A549 (cell line): ENCODE results near the gene HSD11B1. TPM values are rescaled to one million over a fixed set of nuclear protein-coding genes. Genes with fewer than 3 reads are reported as not detected.

ENCODE experiments used
- ATAC-seq, 2 experiments: fragments of 200-7000 bp in 1 of 2; fragments of >200 bp in 1 of 2; cut with Nextera tagmentation in 1 of 2; cut with Tn5 transposase in 1 of 2; 3 replicates each; pipeline versions ENCODE4 v1.8.0 to v1.9.1; 2018 to 2020; ENCODE audit warnings: mild to moderate bottlenecking in 1 of 2, moderate library complexity in 1 of 2
- CTCF ChIA-PET: fragments of 300-600 bp; sonication (Branson Sonifier 250); formaldehyde crosslinking; extraction: SDS; loops from one replicate; lab custom pipeline; 2021; ENCODE audit warnings: antibody characterized with exemption, inconsistent platforms; lab: Yijun Ruan, JAX
- POLR2A ChIA-PET: fragments of 350-600 bp; formaldehyde crosslinking; extraction: SDS; loops from one replicate; lab custom pipeline; 2021; ENCODE audit warnings: antibody characterized with exemption, inconsistent platforms; lab: Yijun Ruan, JAX
- DNase-seq, 2 experiments: peaks; one replicate each; pipeline versions ENCODE4 v3.0.0 to v3.0.0-alpha.2; 2011 to 2016; ENCODE audit warnings: low read depth in 1 of 2, low spot score in 1 of 2
- FAIRE-seq: peaks from 2 replicates; lab custom pipeline; 2011; peaks lifted over from hg19 to GRCh38; lab: Jason Lieb, UNC
- H3K27ac ChIP-seq, 2 experiments: fragments of >200 bp; sonication (Bioruptor Twin); formaldehyde crosslinking; 3 replicates each; pipeline ENCODE4 v1.5.1; 2016 to 2017
- H3K4me1 ChIP-seq: fragments of >200 bp; sonication (Bioruptor Twin); formaldehyde crosslinking; 3 replicates; pipeline ENCODE4 v1.6.1; 2016
- H3K4me2 ChIP-seq: fragments of >200 bp; sonication (Bioruptor Twin); formaldehyde crosslinking; 3 replicates; pipeline ENCODE4 v1.6.1; 2016
- H3K4me3 ChIP-seq: fragments of >200 bp; sonication (Bioruptor Twin); formaldehyde crosslinking; 3 replicates; pipeline ENCODE4 v1.5.1; 2016
- H3K9me3 ChIP-seq: fragments of >200 bp; sonication (Bioruptor Twin); formaldehyde crosslinking; 3 replicates; pipeline ENCODE4 v1.6.1; 2016
- CEBPB ChIP-seq, 2 experiments: fragments of >200 bp in 1 of 2; sonication (Bioruptor Twin) in 1 of 2; formaldehyde crosslinking in 1 of 2; IDR thresholded peaks; 2 replicates each; pipeline ENCODE4 v1.6.1; 2012 to 2016
- E2F6 ChIP-seq: IDR thresholded peaks from 2 replicates; pipeline ENCODE4 v1.6.1; 2012; ENCODE audit warnings: low read depth, borderline replicate concordance
- EHMT2 ChIP-seq: fragments of 200-600 bp; sonication (generic); IDR thresholded peaks from 2 replicates; pipeline ENCODE4 v1.6.1; 2016; ENCODE audit warnings: antibody characterized with exemption, low read depth, mild to moderate bottlenecking, moderate library complexity
- ESRRA ChIP-seq: fragments of 150-350 bp; IDR thresholded peaks from 2 replicates; pipeline ENCODE4 v1.6.1; 2014; ENCODE audit warnings: mild to moderate bottlenecking, low read length, borderline replicate concordance
- FOSB ChIP-seq: fragments of 250-450 bp; sonication (Bioruptor Pico); IDR thresholded peaks from 2 replicates; pipeline ENCODE4 v1.5.0; 2020; ENCODE audit warnings: mild to moderate bottlenecking, moderate library complexity
- FOSL2 ChIP-seq, 2 experiments: fragments of 450-650 bp in 1 of 2; fragments of >200 bp in 1 of 2; sonication (Bioruptor Twin) in 1 of 2; formaldehyde crosslinking; IDR thresholded peaks; 2 replicates each; pipeline versions ENCODE4 v1.5.0 to v1.6.1; 2016 to 2020; ENCODE audit warnings: mild to moderate bottlenecking in 1 of 2, moderate library complexity in 1 of 2
- FOXS1 ChIP-seq: fragments of 250-450 bp; sonication (Bioruptor Pico); IDR thresholded peaks from 2 replicates; pipeline ENCODE4 v1.5.0; 2020; ENCODE audit warnings: mild to moderate bottlenecking, moderate library complexity
- HDAC2 ChIP-seq: fragments of 200-600 bp; sonication (generic); IDR thresholded peaks from 2 replicates; pipeline ENCODE4 v1.6.1; 2016
- HMGXB4 ChIP-seq: fragments of 250-450 bp; sonication (Bioruptor Pico); IDR thresholded peaks from 2 replicates; pipeline ENCODE4 v1.5.0; 2021; ENCODE audit warnings: mild to moderate bottlenecking, moderate library complexity, borderline replicate concordance
- HOXB5 ChIP-seq: fragments of 250-450 bp; sonication (Bioruptor Pico); IDR thresholded peaks from 2 replicates; pipeline ENCODE4 v1.5.0; 2020; ENCODE audit warnings: mild to moderate bottlenecking, moderate library complexity
- KDM1A ChIP-seq: fragments of 200-600 bp; sonication (generic); IDR thresholded peaks from 2 replicates; pipeline ENCODE4 v1.6.1; 2016; ENCODE audit warnings: low read depth, mild to moderate bottlenecking
- KDM5A ChIP-seq: fragments of 200-600 bp; sonication (generic); IDR thresholded peaks from 2 replicates; pipeline ENCODE4 v1.6.1; 2016; ENCODE audit warnings: antibody characterized with exemption, mild to moderate bottlenecking
- MAFK ChIP-seq: fragments of 450-650 bp; IDR thresholded peaks from 2 replicates; pipeline ENCODE4 v1.6.1; 2014; ENCODE audit not compliant: partially characterized antibody
- MAZ ChIP-seq: fragments of 150-350 bp; IDR thresholded peaks from 2 replicates; pipeline ENCODE4 v1.6.1; 2014; ENCODE audit warnings: antibody characterized with exemption, low read depth, low read length, borderline replicate concordance
- MYC ChIP-seq: IDR thresholded peaks from 2 replicates; pipeline ENCODE4 v1.6.1; 2012; ENCODE audit warnings: mild to moderate bottlenecking, inconsistent platforms, low read length, improper control_type of control experiment, borderline replicate concordance
- NPAS2 ChIP-seq: fragments of 250-450 bp; sonication (Bioruptor Pico); IDR thresholded peaks from 2 replicates; pipeline ENCODE4 v1.8.0; 2022; ENCODE audit warnings: mild to moderate bottlenecking, moderate library complexity, borderline replicate concordance
- POLR2A ChIP-seq: IDR thresholded peaks from 2 replicates; pipeline ENCODE4 v1.6.1; 2012; ENCODE audit warnings: mild to moderate bottlenecking, low read length
- RAD21 ChIP-seq, 2 experiments: fragments of >200 bp in 1 of 2; sonication (Bioruptor Twin) in 1 of 2; formaldehyde crosslinking in 1 of 2; IDR thresholded peaks in 1 of 2; conservative IDR thresholded peaks in 1 of 2; 2 replicates in 1 of 2; 3 replicates in 1 of 2; pipeline ENCODE4 v1.6.1; 2012 to 2018; ENCODE audit warnings: inconsistent platforms in 1 of 2
- RARB ChIP-seq: fragments of 250-450 bp; sonication (Bioruptor Pico); IDR thresholded peaks from 2 replicates; pipeline ENCODE4 v1.8.0; 2021; ENCODE audit warnings: mild to moderate bottlenecking, moderate library complexity
- SMC3 ChIP-seq: fragments of >200 bp; sonication (Bioruptor Twin); formaldehyde crosslinking; IDR thresholded peaks from 3 replicates; pipeline ENCODE4 v1.6.1; 2018; ENCODE audit warnings: inconsistent platforms
- SREBF2 ChIP-seq: fragments of 450-650 bp; IDR thresholded peaks from 2 replicates; pipeline ENCODE4 v1.6.1; 2014; ENCODE audit warnings: mild to moderate bottlenecking, moderate library complexity
- TFCP2L1 ChIP-seq: fragments of 250-450 bp; sonication (Bioruptor Pico); IDR thresholded peaks from 2 replicates; pipeline ENCODE4 v1.5.0; 2021; ENCODE audit warnings: mild to moderate bottlenecking
- ZC3H11A ChIP-seq: fragments of 450-650 bp; IDR thresholded peaks from 2 replicates; pipeline ENCODE4 v1.6.1; 2014; ENCODE audit warnings: antibody characterized with exemption, mild to moderate bottlenecking
- WGBS: methylation state at CpG from one replicate; pipeline ENCODE4 v1.1.6; 2017; ENCODE audit errors: missing lambda C conversion rate; 5-methylcytosine and 5-hydroxymethylcytosine counted together
- polyA plus RNA-seq, 4 experiments: library from polyadenylated mRNA; depleted of rRNA in 3 of 4; stranded (reverse); fragments of >200 nt; fragmentation: RNase III in 1 of 4; extraction: RNeasy Plus Mini Kit Qiagen cat#74134 plus additional on column Dnase treatment in 1 of 4; gene quantifications; 2 replicates in 3 of 4; 3 replicates in 1 of 4; pipeline ENCODE4 v1.2.3, GENCODE V29; 2011 to 2017

Gene HSD11B1
- polyA plus RNA-seq, 2 of the 4 experiments (the other 2 are of a cell fraction): not detected

- H3K9me3 ChIP-seq: no peaks in the 10 kb centered on the region
- TF ChIP-seq POLR2A (no peak), MYC (no peak), FOSL2 (IDR thresholded peaks at IDR 0.05) (no peak), FOSL2 (CRISPR knock-in tag; IDR thresholded peaks at IDR 0.05) (no peak), ESRRA (no peak), KDM1A (no peak), ZC3H11A (no peak), TFCP2L1 (CRISPR knock-in tag) (no peak), HDAC2 (no peak), E2F6 (no peak), KDM5A (no peak), RAD21 (conservative IDR thresholded peaks at IDR 0.05 in 1 of 2, IDR thresholded peaks at IDR 0.05 in 1 of 2) (no peak), EHMT2 (no peak), NPAS2 (CRISPR knock-in tag) (no peak), FOXS1 (no peak), SMC3 (no peak), RARB (CRISPR knock-in tag) (no peak), MAFK (no peak)
- no peak overlapping the region for H3K27ac ChIP-seq
- DNase-seq: no peak
- POLR2A ChIA-PET: no interaction called here
- FAIRE-seq: no peak
- H3K4me2 ChIP-seq: no peak overlapping the region
- 66% methylated on average over 4 of the region's 4 CpGs for WGBS
- H3K4me1 ChIP-seq: peaks cover 7% of the 10 kb centered on the region; the same call in 1 of the 3 replicates
- H3K4me3 ChIP-seq: no peak overlapping the region
- ATAC-seq: no peak
- CTCF ChIA-PET: interaction anchor here (0.6 to 2.9 kb wide), 36 partner anchors 8 to 1562 kb away, joined by 3 to 22 read pairs (median 4); no protein-coding TSS in a partner anchor
Measured at GRCh38 chr1:209748620-209749019, 44.0 kb downstream of the HSD11B1 start.

GRCh38 chr1:209749205-209749604, 44.6 kb downstream of the HSD11B1 start:
- no peak overlapping the region for H3K4me2 ChIP-seq
- no peak overlapping the region for H3K27ac ChIP-seq
- no peak for FAIRE-seq
- H3K4me3 ChIP-seq: no peak overlapping the region
- no peak for TF ChIP-seq EHMT2
- no peak for TF ChIP-seq MAZ
- TF ChIP-seq CEBPB (IDR thresholded peaks at IDR 0.05): no peak
- TF ChIP-seq FOSL2 (IDR thresholded peaks at IDR 0.05): no peak
- no peak for TF ChIP-seq FOSL2 (CRISPR knock-in tag; IDR thresholded peaks at IDR 0.05)
- no peak for TF ChIP-seq RAD21 (conservative IDR thresholded peaks at IDR 0.05 in 1 of 2, IDR thresholded peaks at IDR 0.05 in 1 of 2)
- no peak for TF ChIP-seq SREBF2
- no peak for TF ChIP-seq HOXB5 (CRISPR knock-in tag)
- no peak for TF ChIP-seq TFCP2L1 (CRISPR knock-in tag)
- TF ChIP-seq FOSB: no peak
- no peak for TF ChIP-seq E2F6
- TF ChIP-seq ESRRA: no peak
- TF ChIP-seq HMGXB4 (CRISPR knock-in tag): no peak
- TF ChIP-seq SMC3: no peak
- no peak for DNase-seq
- POLR2A ChIA-PET: no interaction called here
- WGBS: 22% methylated on average over 2 of the region's 2 CpGs
- no peaks in the 10 kb centered on the region for H3K9me3 ChIP-seq
- no peak for ATAC-seq
- CTCF ChIA-PET: interaction anchor here (0.8 to 2.9 kb wide), 19 partner anchors 10 to 541 kb away, joined by 3 to 22 read pairs (median 5); no protein-coding TSS in a partner anchor
- H3K4me1 ChIP-seq: peaks cover 7% of the 10 kb centered on the region; the same call in 1 of the 3 replicates
